Gastrocnemius medialis (tissue), 4 donors: ENCODE results near the gene AANAT.

ENCODE experiments used
- CTCF ChIP-seq, 5 experiments: fragments of 450-650 bp in 3 of 5; fragments of 200-600 bp in 2 of 5; sonication (generic) in 2 of 5; IDR thresholded peaks in 4 of 5; conservative IDR thresholded peaks in 1 of 5; 1 replicate in 4 of 5; 2 replicates in 1 of 5; pipeline ENCODE4 v1.5.1; 2016 to 2019; ENCODE audit warnings: antibody characterized with exemption in 5 of 5, mild to moderate bottlenecking in 3 of 5, moderate library complexity in 3 of 5
- POLR2A ChIP-seq, 2 donors: fragments of 450-650 bp; IDR thresholded peaks; one replicate each; pipeline ENCODE4 v1.6.1; 2017; ENCODE audit warnings: antibody characterized with exemption in 2 of 2, mild to moderate bottlenecking in 2 of 2, moderate library complexity in 2 of 2

GRCh38 chr17:76469076-76469990 is 1.9 kb downstream of the AANAT start:
- TF ChIP-seq CTCF (IDR thresholded peaks at IDR 0.05 in 4 of 5, conservative IDR thresholded peaks at IDR 0.05 in 1 of 5) = no peak
- no peak for TF ChIP-seq POLR2A (IDR thresholded peaks at IDR 0.05)
